Measurements from ENCODE around the gene LARP7. TPM values are rescaled to one million over a fixed set of nuclear protein-coding genes. Genes with fewer than 3 reads are reported as not detected.
"Not testable (repeated sequence)": the region's sequence is repeated elsewhere in the genome, so short reads cannot be mapped to it uniquely, and the experiment has no call there.

Gene LARP7
- total RNA-seq, 2 experiments from 2014 or later = 44.6 to 47.0 TPM

- Mint-ChIP-seq H3K4me3 (no peak overlapping the region), H3K27me3 (no peaks in the 10 kb centered on the region), H3K4me1 (no peaks in the 10 kb centered on the region), H3K9me3 (no peaks in the 10 kb centered on the region), H3K27ac (no peak overlapping the region), H3K36me3 (ENCODE audit: low read depth) (no peaks in the 10 kb centered on the region)
- CTCF ChIA-PET = no interaction called here
- no peak for DNase-seq
- POLR2A ChIA-PET = no interaction called here
These were observed 27.7 kb downstream of the LARP7 start for GRCh38 chr4:112664611-112665010.

- ChIA-PET POLR2A (no interaction called here), CTCF (no interaction called here)
- H3K4me1 Mint-ChIP-seq = no peaks in the 10 kb centered on the region
- H3K4me3 Mint-ChIP-seq = no peak overlapping the region
- no peak overlapping the region for H3K27ac Mint-ChIP-seq
- H3K27me3 Mint-ChIP-seq = no peaks in the 10 kb centered on the region
- no peaks in the 10 kb centered on the region for H3K9me3 Mint-ChIP-seq
- H3K36me3 Mint-ChIP-seq (ENCODE audit: low read depth) = no peaks in the 10 kb centered on the region
- no peak for DNase-seq
These were observed 31.2 kb downstream of the LARP7 start for GRCh38 chr4:112668131-112668530.

GRCh38 chr4:112673076-112673475, 36.1 kb downstream of the LARP7 start:
- Mint-ChIP-seq H3K4me3 (no peak overlapping the region), H3K27me3 (no peaks in the 10 kb centered on the region), H3K36me3 (ENCODE audit: low read depth) (no peaks in the 10 kb centered on the region), H3K4me1 (no peaks in the 10 kb centered on the region), H3K9me3 (no peaks in the 10 kb centered on the region), H3K27ac (no peak overlapping the region)
- DNase-seq = no peak
- CTCF ChIA-PET = interaction anchor here (0.5 to 1.0 kb wide), 2 partner anchors 10 to 34 kb away, joined by 4 read pairs; no protein-coding TSS in a partner anchor
- POLR2A ChIA-PET = no interaction called here

GRCh38 chr4:112673686-112674085, 36.7 kb downstream of the LARP7 start:
- Mint-ChIP-seq H3K36me3 (ENCODE audit: low read depth) (no peaks in the 10 kb centered on the region), H3K27ac (no peak overlapping the region), H3K4me3 (no peak overlapping the region), H3K4me1 (no peaks in the 10 kb centered on the region), H3K9me3 (no peaks in the 10 kb centered on the region), H3K27me3 (no peaks in the 10 kb centered on the region)
- DNase-seq = no peak
- CTCF ChIA-PET = interaction anchor here (1.6 kb wide), 1 partner anchor 10 kb away, joined by 3 read pairs; no protein-coding TSS in a partner anchor
- POLR2A ChIA-PET = no interaction called here

- POLR2A ChIA-PET = no interaction called here
- CTCF ChIA-PET = interaction anchor here (1.6 kb wide), 1 partner anchor 9 kb away, joined by 3 read pairs; no protein-coding TSS in a partner anchor
- DNase-seq = no peak
- Mint-ChIP-seq H3K9me3 (no peaks in the 10 kb centered on the region), H3K27ac (no peak overlapping the region), H3K4me3 (no peak overlapping the region), H3K36me3 (ENCODE audit: low read depth) (no peaks in the 10 kb centered on the region), H3K4me1 (no peaks in the 10 kb centered on the region), H3K27me3 (no peaks in the 10 kb centered on the region)
These were observed 37.4 kb downstream of the LARP7 start for GRCh38 chr4:112674376-112674775.

GRCh38 chr4:112677519-112678091, 40.7 kb downstream of the LARP7 start:
- H3K4me3 Mint-ChIP-seq = no peak overlapping the region
- no peaks in the 10 kb centered on the region for H3K27me3 Mint-ChIP-seq
- POLR2A ChIA-PET = no interaction called here
- CTCF ChIA-PET = no interaction called here
- no peak for DNase-seq
- no peak overlapping the region for H3K27ac Mint-ChIP-seq
- H3K4me1 Mint-ChIP-seq = no peaks in the 10 kb centered on the region
- no peaks in the 10 kb centered on the region for H3K36me3 Mint-ChIP-seq (ENCODE audit: low read depth)
- no peaks in the 10 kb centered on the region for H3K9me3 Mint-ChIP-seq

GRCh38 chr4:112680996-112681395, 44.1 kb downstream of the LARP7 start:
- Mint-ChIP-seq H3K4me3 (no peak overlapping the region), H3K27ac (no peak overlapping the region), H3K4me1 (no peaks in the 10 kb centered on the region), H3K27me3 (no peaks in the 10 kb centered on the region), H3K36me3 (ENCODE audit: low read depth) (no peaks in the 10 kb centered on the region), H3K9me3 (no peaks in the 10 kb centered on the region)
- no peak for DNase-seq
- POLR2A ChIA-PET = no interaction called here
- CTCF ChIA-PET = interaction anchor here (1.3 kb wide), 1 partner anchor 257 kb away, joined by 3 read pairs; no protein-coding TSS in a partner anchor

GRCh38 chr4:112693507-112693906, 56.6 kb downstream of the LARP7 start:
- no peak for DNase-seq
- Mint-ChIP-seq H3K36me3 (ENCODE audit: low read depth) (no peaks in the 10 kb centered on the region), H3K27ac (no peak overlapping the region), H3K4me3 (no peak overlapping the region), H3K9me3 (no peaks in the 10 kb centered on the region), H3K4me1 (no peaks in the 10 kb centered on the region), H3K27me3 (peaks cover 10% of the 10 kb centered on the region)
- CTCF ChIA-PET = no interaction called here
- POLR2A ChIA-PET = no interaction called here

GRCh38 chr4:112700679-112701078, 63.7 kb downstream of the LARP7 start:
- peaks cover 36% of the 10 kb centered on the region for H3K27me3 Mint-ChIP-seq
- no peak overlapping the region for H3K4me3 Mint-ChIP-seq
- CTCF ChIA-PET = no interaction called here
- H3K9me3 Mint-ChIP-seq = no peaks in the 10 kb centered on the region
- DNase-seq = no peak
- no peak overlapping the region for H3K27ac Mint-ChIP-seq
- H3K36me3 Mint-ChIP-seq (ENCODE audit: low read depth) = no peaks in the 10 kb centered on the region
- POLR2A ChIA-PET = no interaction called here
- H3K4me1 Mint-ChIP-seq = peaks cover 11% of the 10 kb centered on the region

- Mint-ChIP-seq H3K36me3 (ENCODE audit: low read depth) (no peaks in the 10 kb centered on the region), H3K4me1 (peaks cover 21% of the 10 kb centered on the region), H3K4me3 (no peak overlapping the region), H3K27me3 (peaks cover 46% of the 10 kb centered on the region), H3K9me3 (no peaks in the 10 kb centered on the region), H3K27ac (no peak overlapping the region)
- DNase-seq = no peak
- CTCF ChIA-PET = interaction anchor here (0.9 kb wide), 1 partner anchor 62 kb away, joined by 3 read pairs; no protein-coding TSS in a partner anchor
- POLR2A ChIA-PET = no interaction called here
These were observed 65.9 kb downstream of the LARP7 start for GRCh38 chr4:112702892-112703291.

GRCh38 chr4:112704322-112704721, 67.4 kb downstream of the LARP7 start:
- no peaks in the 10 kb centered on the region for H3K36me3 Mint-ChIP-seq (ENCODE audit: low read depth)
- no peaks in the 10 kb centered on the region for H3K9me3 Mint-ChIP-seq
- no peak for DNase-seq
- ChIA-PET POLR2A (no interaction called here), CTCF (interaction anchor here (1.0 kb wide), 1 partner anchor 61 kb away, joined by 4 read pairs; no protein-coding TSS in a partner anchor)
- peak overlapping the region; percentile 5 for H3K4me3 Mint-ChIP-seq
- H3K27ac Mint-ChIP-seq = no peak overlapping the region
- peaks cover 21% of the 10 kb centered on the region for H3K4me1 Mint-ChIP-seq
- H3K27me3 Mint-ChIP-seq = peaks cover 46% of the 10 kb centered on the region

GRCh38 chr4:112704991-112705845, 68.3 kb downstream of the LARP7 start:
- Mint-ChIP-seq H3K4me3 (peak overlapping the region; percentile 73), H3K9me3 (no peaks in the 10 kb centered on the region), H3K27me3 (peaks cover 49% of the 10 kb centered on the region), H3K36me3 (ENCODE audit: low read depth) (no peaks in the 10 kb centered on the region), H3K27ac (no peak overlapping the region), H3K4me1 (peaks cover 21% of the 10 kb centered on the region)
- POLR2A ChIA-PET = no interaction called here
- CTCF ChIA-PET = interaction anchor here (1.0 to 1.2 kb wide), 2 partner anchors 57 to 60 kb away, joined by 3 to 4 read pairs; no protein-coding TSS in a partner anchor
- DNase-seq = no peak

- Mint-ChIP-seq H3K27ac (peak overlapping the region; percentile 48), H3K27me3 (peaks cover 42% of the 10 kb centered on the region), H3K4me3 (peak overlapping the region; percentile 93), H3K4me1 (peaks cover 21% of the 10 kb centered on the region)
- CTCF ChIA-PET = interaction anchor here (0.6 to 1.2 kb wide), 3 partner anchors 56 to 59 kb away, joined by 3 read pairs; no protein-coding TSS in a partner anchor
- H3K36me3 Mint-ChIP-seq (ENCODE audit: low read depth); POLR2A ChIA-PET; H3K9me3 Mint-ChIP-seq: not testable (repeated sequence)
- DNase-seq = peak; percentile 33
These were observed 69.2 kb downstream of the LARP7 start for GRCh38 chr4:112705891-112706839.

Data from activated CD4-positive, alpha-beta memory T cell treated with anti-CD3 and anti-CD28 coated beads, Interleukin-2, amount 10 ng/mL, durations not matched to agents 7 days and 5 days (primary cell).